NCI-H226 (cell line): ENCODE measurements around the gene SSNA1.

Experiments
- DNase-seq: peaks from one replicate; pipeline ENCODE4 v3.0.0-alpha.2; 2015

The SSNA1 gene

DNA sequence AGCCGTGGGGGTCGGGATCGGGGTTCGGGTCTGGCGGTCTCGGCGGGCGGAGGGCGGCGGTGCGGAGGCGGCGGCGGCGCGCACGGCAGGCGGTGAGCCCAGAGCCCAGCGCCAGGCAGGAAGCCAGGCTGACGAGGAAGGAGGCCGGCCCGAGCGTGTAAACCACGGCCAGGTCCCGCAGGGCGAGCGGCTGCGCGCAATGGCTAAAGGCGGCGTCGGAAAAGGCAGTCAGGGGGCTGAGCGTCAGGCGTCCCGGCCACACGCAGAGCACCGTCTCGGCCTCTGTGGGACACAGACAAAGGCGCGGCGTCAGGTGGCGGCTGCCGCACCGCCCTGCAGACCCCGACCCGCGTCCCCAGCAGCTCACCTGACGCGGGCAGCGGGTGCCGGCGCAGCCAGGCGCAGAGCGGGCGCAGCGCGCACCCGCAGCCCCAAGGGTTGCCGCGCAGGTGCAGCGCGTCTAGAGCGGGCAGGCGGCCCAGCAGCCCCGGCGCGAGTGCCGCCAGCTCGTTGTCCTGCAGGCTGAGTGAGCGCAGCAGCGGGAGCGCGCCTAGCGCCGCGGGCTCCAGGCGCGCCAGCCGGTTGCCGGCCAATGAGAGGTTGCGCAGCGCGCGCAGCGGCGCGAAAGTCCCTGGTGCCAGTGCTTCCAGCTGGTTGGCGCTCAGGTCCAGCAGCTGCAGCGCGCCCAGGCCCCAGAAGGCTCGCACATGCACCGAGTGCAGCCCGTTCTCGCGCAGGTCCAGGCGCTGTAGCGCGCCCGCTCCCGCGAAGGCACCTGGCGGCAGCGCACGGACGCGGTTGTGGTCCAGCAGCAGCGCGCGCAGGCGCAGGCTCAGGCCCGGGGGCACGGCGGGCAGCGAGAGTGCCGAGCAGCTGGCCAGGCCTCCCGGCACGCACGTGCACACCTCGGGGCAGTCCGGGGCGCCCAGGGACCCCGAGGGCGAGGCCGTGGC is 19.3 kb upstream of the SSNA1 start:
- peak; percentile 73 for DNase-seq

DNA sequence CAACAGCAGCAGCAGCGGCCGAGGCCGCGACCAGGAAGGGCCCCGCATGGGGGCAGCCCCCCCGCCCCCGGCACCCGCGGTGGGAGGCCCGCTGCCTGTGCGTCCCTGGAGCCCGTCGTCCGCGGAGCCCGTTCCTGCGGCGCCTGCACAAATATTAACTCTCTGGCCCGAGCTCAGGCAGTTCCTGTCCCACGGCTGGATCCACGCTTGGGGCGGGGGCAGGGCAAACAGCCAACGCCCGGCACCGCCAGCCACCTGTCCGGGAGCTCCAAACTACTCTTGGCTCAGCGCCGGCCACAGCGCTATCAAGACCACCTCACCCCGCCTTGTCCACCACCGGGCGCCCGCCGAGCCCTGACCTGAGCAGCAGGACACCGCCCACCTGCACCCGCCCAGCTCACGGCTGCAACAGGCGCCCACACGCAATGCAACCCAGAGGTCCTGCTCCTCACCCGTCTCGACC is 18.5 kb upstream of the SSNA1 start, which contains the start of gene LRRC26:
LRRC26 (minus strand) TSS at position 156 of the 463 bp plus-strand sequence; CDS start at position 48, 108 bp downstream.
- no peak for DNase-seq

DNA sequence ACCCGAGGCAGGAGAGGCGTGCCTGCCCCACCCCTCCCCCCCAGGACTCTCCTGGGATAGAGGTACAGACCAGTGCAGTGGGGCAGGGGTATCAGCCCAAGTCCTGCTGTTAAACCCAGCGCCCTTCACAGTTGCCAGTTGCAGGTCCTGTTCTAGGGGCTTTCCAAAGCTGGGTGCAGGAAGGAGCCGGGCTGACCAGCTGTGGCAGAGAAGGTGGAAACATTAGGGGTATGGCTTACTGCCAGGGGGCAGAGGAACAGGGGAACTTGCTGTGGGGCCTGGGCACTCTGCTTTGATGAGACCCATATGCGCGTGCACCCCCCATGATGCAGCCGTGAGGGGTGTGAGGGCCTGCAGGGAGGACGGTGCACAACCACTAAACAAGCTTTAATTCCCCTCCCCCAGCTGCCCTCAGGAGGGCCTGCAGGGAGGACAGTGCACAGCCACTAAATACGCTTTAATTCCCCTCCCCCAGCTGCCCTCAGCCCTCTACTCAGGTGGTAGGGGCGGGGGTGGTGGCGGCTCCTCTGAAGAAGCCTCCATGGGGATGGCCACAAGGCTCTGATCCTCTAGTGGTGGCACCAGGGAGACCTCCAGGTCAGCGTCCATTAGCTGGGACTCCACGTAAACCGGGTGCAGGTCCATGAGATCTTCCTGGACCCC is 17.9 kb upstream of the SSNA1 start:
- DNase-seq, result no peak

DNA sequence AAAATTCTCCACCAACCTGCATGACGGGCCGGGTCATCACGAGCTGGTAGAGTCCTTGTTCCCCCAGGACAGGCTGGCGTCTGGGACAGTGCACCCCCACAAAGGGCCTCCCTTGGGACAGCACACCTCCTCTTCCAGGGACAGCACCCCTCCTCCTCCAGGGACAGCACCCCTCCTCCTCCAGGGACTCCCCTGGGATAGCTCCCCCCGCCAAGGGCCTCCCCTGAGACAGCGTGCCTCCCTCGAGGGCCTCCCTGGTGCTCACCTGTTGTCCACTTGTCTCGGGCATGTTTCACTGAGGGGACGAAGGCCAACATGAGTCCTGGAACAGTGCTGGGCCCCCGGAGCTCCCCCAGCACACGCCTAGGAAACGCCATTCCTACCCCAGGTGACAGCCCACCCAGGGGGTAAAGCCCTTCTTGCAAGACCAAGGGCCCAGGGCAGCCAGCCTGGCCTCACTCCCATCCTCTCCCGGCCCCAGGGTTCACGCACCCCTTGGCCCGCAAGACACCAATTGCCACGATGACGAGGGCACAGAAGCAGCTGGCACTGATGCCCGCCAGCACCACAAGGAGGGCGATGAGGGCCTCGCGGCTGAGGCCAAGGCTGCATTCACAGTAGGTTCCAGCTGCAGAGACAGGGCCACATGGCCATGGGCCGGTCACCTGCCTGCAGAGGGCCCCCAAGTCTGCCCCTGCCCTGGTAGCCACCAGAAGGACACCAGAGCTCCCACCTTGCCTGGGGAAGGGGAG is 17.2 kb upstream of the SSNA1 start:
- no peak for DNase-seq

- no peak for DNase-seq
Observed at GRCh38 chr9:137172901-137173795, 15.3 kb upstream of the SSNA1 start.

DNA sequence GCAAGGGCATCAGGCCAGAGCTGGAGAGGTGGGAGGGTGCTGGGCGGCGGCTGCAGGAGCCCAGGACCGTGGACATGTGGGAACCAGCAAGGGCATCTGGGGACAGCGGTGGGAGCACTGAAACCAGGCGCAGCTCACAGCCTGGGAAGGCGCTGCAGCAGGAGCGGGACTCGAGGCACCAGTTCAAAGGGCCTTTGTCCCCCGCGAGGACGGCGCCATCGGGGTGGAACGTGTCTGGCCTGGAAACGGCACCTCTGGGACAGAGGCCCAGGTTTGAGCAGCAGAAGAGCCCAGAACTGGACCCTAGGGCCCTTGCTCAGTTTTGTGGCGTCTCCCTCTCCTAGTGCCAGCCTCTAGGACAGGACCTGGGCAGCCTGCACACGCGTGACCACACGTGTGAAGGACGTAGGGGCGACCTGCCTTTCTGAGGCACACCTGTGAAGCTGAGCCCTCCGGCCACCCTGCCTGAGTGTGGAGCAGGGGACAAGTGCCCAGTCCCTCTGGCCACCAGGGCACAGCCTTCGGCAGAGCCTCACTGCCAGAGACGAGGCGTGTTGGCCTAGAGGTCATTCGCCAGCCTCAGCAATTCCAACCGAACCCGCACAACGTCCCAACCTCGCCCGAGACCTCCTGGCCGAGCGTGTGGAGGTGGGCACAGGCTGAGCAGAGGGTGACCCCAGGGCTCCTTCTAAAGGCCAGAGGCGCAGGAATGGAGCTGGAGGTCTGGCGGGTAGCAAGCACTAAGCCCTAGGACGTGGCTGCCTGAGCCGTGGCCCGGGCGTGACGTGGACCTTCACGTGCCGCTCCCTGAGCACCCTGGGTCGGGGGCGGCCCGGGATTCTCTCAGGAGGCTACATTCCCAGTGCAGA is 14.4 kb upstream of the SSNA1 start:
- DNase-seq, result no peak

DNA sequence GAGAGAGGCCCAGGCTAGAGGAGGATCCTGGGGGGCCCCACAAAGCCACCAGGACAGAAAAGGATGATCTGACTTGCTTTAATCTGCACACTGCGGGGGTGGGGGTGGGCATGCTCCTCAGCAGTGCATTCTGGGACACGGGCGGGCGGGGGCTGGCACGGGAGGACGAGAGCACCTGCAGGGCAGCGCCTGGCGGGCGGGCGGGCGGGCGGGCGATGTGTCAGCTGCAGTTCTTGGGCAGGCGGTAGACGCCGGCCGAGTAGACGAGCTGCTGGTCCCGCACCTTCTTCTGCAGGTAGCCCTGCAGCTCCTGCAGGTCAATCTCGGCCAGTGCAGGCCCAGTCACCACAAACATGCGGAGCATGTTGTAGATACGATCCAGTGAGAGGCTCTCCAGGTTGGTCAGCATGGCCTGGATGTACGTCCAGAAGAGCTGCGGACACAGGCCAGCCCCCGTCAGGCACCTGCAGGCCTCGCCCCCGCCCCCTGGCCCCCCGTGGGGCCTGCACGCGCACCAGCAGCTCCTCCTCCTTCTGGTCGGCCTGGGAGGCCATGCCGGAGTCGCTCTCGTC is 13.7 kb upstream of the SSNA1 start:
- no peak for DNase-seq

GRCh38 chr9:137175345-137175961 is 13.0 kb upstream of the SSNA1 start:
- no peak for DNase-seq

DNA sequence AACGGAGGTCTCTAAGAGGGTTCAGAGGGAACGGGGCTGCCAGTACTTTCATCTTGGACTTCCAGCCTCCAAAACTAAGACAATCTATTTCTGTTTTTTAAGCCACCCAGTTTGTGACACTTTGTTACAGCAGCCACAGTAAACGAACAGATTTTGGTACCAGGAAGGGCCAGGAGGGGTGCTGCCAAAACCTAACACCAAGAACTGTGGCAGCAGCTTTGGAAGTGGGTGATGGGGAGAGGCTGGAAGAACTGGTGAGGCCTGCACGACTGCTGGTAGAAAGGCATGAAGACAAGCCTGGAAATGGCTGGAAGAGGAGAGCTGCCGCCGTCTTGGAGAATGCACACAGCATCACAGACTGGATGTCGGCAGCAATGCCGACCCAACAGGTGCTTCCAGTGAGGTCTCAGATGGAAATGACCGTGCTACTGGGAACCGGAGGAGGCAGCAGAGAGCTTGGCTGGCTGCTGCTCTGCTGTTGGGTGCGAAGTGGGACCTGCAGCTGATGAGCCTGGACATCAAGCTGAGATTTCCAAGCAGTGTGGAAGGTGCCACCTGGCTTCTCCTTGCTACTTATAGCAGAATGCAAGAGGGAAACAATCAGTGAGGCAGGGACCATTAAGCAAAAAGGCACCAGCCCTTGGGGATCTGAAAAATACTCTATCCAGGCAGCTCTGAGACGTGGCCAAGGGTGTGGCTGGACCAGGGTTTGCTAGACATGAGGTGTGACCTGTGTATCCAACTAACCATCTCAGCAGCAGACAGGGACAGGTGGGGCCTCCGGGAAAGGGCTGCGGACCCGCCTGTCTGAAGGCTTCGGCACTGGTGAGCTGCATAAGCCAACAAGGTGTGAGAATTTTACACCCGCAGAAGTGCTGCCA is 11.9 kb upstream of the SSNA1 start:
- DNase-seq, result no peak

GRCh38 chr9:137178201-137178938 is 10.1 kb upstream of the SSNA1 start:
- DNase-seq, result no peak

- DNase-seq, result no peak
Observed at GRCh38 chr9:137178939-137179630, 9.4 kb upstream of the SSNA1 start.

DNA sequence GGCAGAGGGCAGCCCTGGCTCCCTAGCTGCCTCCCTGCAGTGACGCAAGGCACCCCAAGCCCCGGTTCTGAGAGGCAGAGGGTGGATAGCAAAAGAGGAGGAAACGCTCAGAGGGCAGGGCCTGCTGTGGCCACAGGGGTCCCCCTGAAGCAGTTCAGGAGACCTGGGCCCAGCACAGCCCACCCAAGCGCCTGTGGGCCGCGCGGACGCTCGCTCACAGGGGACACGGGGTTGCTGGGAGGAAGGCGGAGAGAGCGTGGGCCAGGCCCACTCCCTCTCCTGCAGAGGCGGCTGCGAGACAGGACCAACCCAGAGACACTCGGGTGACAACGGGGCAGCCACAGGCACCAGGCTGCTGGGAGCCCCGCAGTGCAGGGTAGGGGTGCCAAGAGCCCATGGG is 8.7 kb upstream of the SSNA1 start:
- no peak for DNase-seq

- DNase-seq, result no peak
Observed at GRCh38 chr9:137180491-137180890, 8.0 kb upstream of the SSNA1 start.

DNA sequence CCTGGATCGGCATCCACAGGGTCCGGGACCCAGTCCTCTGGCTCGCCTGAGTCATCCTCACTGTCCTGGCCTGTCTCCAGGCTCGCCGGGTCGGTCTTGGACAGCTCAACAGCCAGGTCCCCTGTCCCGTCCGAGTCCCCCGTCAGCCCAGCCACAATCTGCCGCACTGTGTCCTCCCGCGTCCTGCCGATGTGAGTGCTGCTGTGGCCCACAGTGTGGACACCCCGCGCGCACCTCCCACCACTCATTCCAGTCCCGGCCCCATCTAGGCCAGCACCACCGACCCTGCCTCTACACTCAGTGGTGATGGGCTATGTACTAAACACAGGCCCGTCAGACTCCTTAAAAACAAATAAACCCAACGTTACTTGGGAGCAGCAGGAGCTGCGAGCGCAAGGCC is 6.8 kb upstream of the SSNA1 start:
- no peak for DNase-seq

- no peak for DNase-seq
Observed at GRCh38 chr9:137182836-137183235, 5.6 kb upstream of the SSNA1 start.

- DNase-seq, result no peak
Observed at GRCh38 chr9:137183980-137184595, 4.4 kb upstream of the SSNA1 start.

GRCh38 chr9:137184881-137185660 is 3.4 kb upstream of the SSNA1 start:
- no peak for DNase-seq
